Upper lobe of left lung (tissue), 4 donors: ENCODE measurements around the gene ELAVL2.

Experiments
- CTCF ChIP-seq, 6 experiments: fragments of 450-650 bp in 4 of 6; fragments of 200-600 bp in 2 of 6; sonication (generic) in 2 of 6; IDR thresholded peaks; one replicate each; pipeline ENCODE4 v1.5.1; 2016 to 2019; ENCODE audit warnings: antibody characterized with exemption in 6 of 6
- EP300 ChIP-seq, 4 donors: sonication (generic); formaldehyde crosslinking; IDR thresholded peaks; one replicate each; pipeline ENCODE4 v1.5.1; 2017; ENCODE audit warnings: antibody characterized with exemption in 4 of 4, control low read depth in 2 of 4
- POLR2A ChIP-seq, 4 donors: fragments of 450-650 bp; IDR thresholded peaks; one replicate each; pipeline ENCODE4 v1.5.1; 2016 to 2017; ENCODE audit warnings: antibody characterized with exemption in 4 of 4, mild to moderate bottlenecking in 2 of 4
- POLR2AphosphoS5 ChIP-seq, 2 donors: sonication (generic); formaldehyde crosslinking; IDR thresholded peaks; one replicate each; pipeline ENCODE4 v1.5.1; 2017; ENCODE audit warnings: antibody characterized with exemption in 2 of 2

DNA sequence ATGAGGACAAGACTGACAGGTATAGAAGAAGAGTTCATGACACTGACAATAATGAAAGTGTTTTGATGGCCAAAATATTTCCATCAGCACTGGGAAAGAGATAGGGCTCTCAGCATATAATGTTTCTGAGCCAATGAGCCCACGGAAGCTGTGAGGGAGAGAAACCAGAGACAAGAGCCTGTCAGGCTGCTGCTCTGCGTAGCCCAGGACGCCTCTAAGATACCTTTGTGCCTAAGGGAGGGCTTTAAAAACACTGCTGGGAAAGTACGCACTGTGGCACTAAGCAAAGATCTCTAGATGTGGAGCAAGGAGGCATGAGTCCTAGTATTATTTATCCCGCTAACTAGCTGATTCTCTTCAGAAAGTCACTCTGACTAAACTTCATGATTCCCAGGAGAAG lies 11.0 kb upstream of the ELAVL2 start:
- no peak for TF ChIP-seq EP300 (IDR thresholded peaks at IDR 0.05)
- TF ChIP-seq POLR2A (IDR thresholded peaks at IDR 0.05) = no peak
- no peak for TF ChIP-seq CTCF (IDR thresholded peaks at IDR 0.05)
- no peak for TF ChIP-seq POLR2AphosphoS5 (IDR thresholded peaks at IDR 0.05)
